CD14-positive monocyte (primary cell): ENCODE data around the gene CDCA7. TPM values are rescaled to one million over a fixed set of nuclear protein-coding genes. Genes with fewer than 3 reads are reported as not detected.

Experiments used
- DNase-seq, 3 donors: peaks; one replicate each; pipeline ENCODE4 v3.0.0-alpha.2; 2011 to 2022
- H2AFZ ChIP-seq: 2 replicates; pipeline ENCODE4 v1.6.0; 2012; ENCODE audit warnings: mild to moderate bottlenecking, low read depth, low read length, inconsistent platforms; ENCODE audit not compliant: insufficient read depth, poor library complexity, severe bottlenecking
- H3K27ac ChIP-seq, 2 donors: 1 replicate in 1 of 2; 2 replicates in 1 of 2; pipeline ENCODE4 v1.5.1; 2012 to 2013; ENCODE audit warnings: low read length in 2 of 2, control low read depth in 1 of 2, inconsistent platforms in 1 of 2, low read depth in 1 of 2, mild to moderate bottlenecking in 1 of 2
- H3K27me3 ChIP-seq, 2 donors: one replicate each; pipeline versions ENCODE4 v1.6.0 to v1.6.1; 2011 to 2013; ENCODE audit warnings: low read length in 2 of 2; ENCODE audit not compliant: control insufficient read depth in 2 of 2, insufficient read depth in 2 of 2
- H3K36me3 ChIP-seq, 2 donors: replicated peaks in 1 of 2; 1 replicate in 1 of 2; 2 replicates in 1 of 2; pipeline versions ENCODE4 v1.5.1 to v1.6.1; 2012 to 2013; ENCODE audit warnings: low read length in 2 of 2, control low read depth in 1 of 2, inconsistent platforms in 1 of 2, mild to moderate bottlenecking in 1 of 2; ENCODE audit not compliant: insufficient read depth in 2 of 2, control insufficient read depth in 1 of 2
- H3K4me1 ChIP-seq, 2 donors: 1 replicate in 1 of 2; 2 replicates in 1 of 2; pipeline versions ENCODE4 v1.5.1 to v1.6.1; 2012 to 2013; ENCODE audit warnings: low read length in 2 of 2, control low read depth in 1 of 2, inconsistent platforms in 1 of 2, mild to moderate bottlenecking in 1 of 2, moderate library complexity in 1 of 2; ENCODE audit not compliant: insufficient read depth in 2 of 2, control insufficient read depth in 1 of 2
- H3K4me2 ChIP-seq: replicated peaks from 2 replicates; pipeline ENCODE3; 2012; ENCODE audit warnings: low read length, moderate library complexity, mild to moderate bottlenecking; ENCODE audit not compliant: poor library complexity, severe bottlenecking; ENCODE audit errors: extremely low read depth
- H3K4me3 ChIP-seq, 3 experiments: fragments of 200-600 bp in 1 of 3; sonication (generic) in 1 of 3; replicated peaks in 1 of 3; 1 replicate in 2 of 3; 2 replicates in 1 of 3; pipeline ENCODE4 v1.5.1; 2011 to 2013; ENCODE audit warnings: low read length in 3 of 3, mild to moderate bottlenecking in 3 of 3, control low read depth in 2 of 3, low read depth in 2 of 3, inconsistent platforms in 1 of 3, moderate library complexity in 1 of 3
- H3K79me2 ChIP-seq: 2 replicates; pipeline ENCODE4 v1.6.0; 2012; ENCODE audit warnings: mild to moderate bottlenecking, control low read depth, inconsistent platforms, low read length, moderate library complexity; ENCODE audit not compliant: insufficient read depth
- H3K9ac ChIP-seq: 2 replicates; pipeline ENCODE4 v1.6.0; 2017; ENCODE audit warnings: low read length, mild to moderate bottlenecking; ENCODE audit not compliant: insufficient read depth, poor library complexity, severe bottlenecking
- H3K9me3 ChIP-seq, 2 donors: replicated peaks in 1 of 2; 1 replicate in 1 of 2; 2 replicates in 1 of 2; pipeline versions ENCODE4 v1.5.1 to v1.6.1; 2012 to 2013; ENCODE audit warnings: low read length in 2 of 2, control low read depth in 1 of 2; ENCODE audit not compliant: control insufficient read depth in 1 of 2, insufficient read depth in 1 of 2
- H4K20me1 ChIP-seq: 2 replicates; pipeline ENCODE4 v1.6.0; 2012; ENCODE audit warnings: mild to moderate bottlenecking, low read length, control low read depth, moderate library complexity; ENCODE audit not compliant: insufficient read depth
- H3K27ac Mint-ChIP-seq, 7 donors: one replicate each; pipeline ENCODE4 v1.8.0; 2020; ENCODE audit warnings: mild to moderate bottlenecking in 7 of 7, mixed read lengths in 7 of 7, moderate library complexity in 6 of 7, inconsistent platforms in 2 of 7
- H3K27me3 Mint-ChIP-seq, 3 donors: one replicate each; pipeline ENCODE4 v1.8.0; 2021 to 2022; ENCODE audit warnings: low read depth in 3 of 3, mild to moderate bottlenecking in 3 of 3, mixed read lengths in 3 of 3, moderate library complexity in 3 of 3, inconsistent platforms in 1 of 3
- H3K36me3 Mint-ChIP-seq, 2 donors: one replicate each; pipeline ENCODE4 v1.8.0; 2020; ENCODE audit warnings: mixed read lengths in 2 of 2, inconsistent platforms in 1 of 2, mild to moderate bottlenecking in 1 of 2
- H3K4me1 Mint-ChIP-seq: one replicate; pipeline ENCODE4 v1.8.0; 2020; ENCODE audit warnings: mild to moderate bottlenecking, mixed read lengths
- H3K4me3 Mint-ChIP-seq, 2 donors: one replicate each; pipeline ENCODE4 v1.8.0; 2020; ENCODE audit warnings: mild to moderate bottlenecking in 2 of 2, mixed read lengths in 2 of 2, moderate library complexity in 1 of 2
- H3K9me3 Mint-ChIP-seq, 7 donors: one replicate each; pipeline ENCODE4 v1.8.0; 2020 to 2022; ENCODE audit warnings: mixed read lengths in 7 of 7, mild to moderate bottlenecking in 6 of 7, moderate library complexity in 6 of 7, inconsistent platforms in 2 of 7
- WGBS: methylation state at CpG from one replicate; pipeline ENCODE4 v1.1.5; 2013; ENCODE audit warnings: missing lambda C conversion rate; ENCODE audit not compliant: insufficient coverage; 5-methylcytosine and 5-hydroxymethylcytosine counted together
- intact Hi-C, 2 donors: fragments of 100-400 bp; cut with micrococcal nuclease; formaldehyde crosslinking; loops; one replicate each; pipeline versions ENCODE4 v1.15.0 to v1.15.1; 2023
- polyA plus RNA-seq, 3 donors: library from polyadenylated mRNA; depleted of rRNA in 1 of 3; unstranded in 2 of 3; stranded (reverse) in 1 of 3; fragments of 300-500 nt in 2 of 3; fragments of >200 nt in 1 of 3; fragmentation: Illumina TruSeq in 2 of 3; gene quantifications; 1 replicate in 2 of 3; 2 replicates in 1 of 3; pipeline ENCODE4 v1.2.3, GENCODE V29; 2012 to 2021
- TF ChIP-seq, protein P1 (sequence below): fragments of 200-600 bp; IDR thresholded peaks from one replicate; pipeline ENCODE4 v1.8.0; 2022; ENCODE audit warnings: antibody characterized with exemption, mild to moderate bottlenecking

CDCA7 gene
- polyA plus RNA-seq, 3 donors, result 0.54 to 1.7 (median 0.66) TPM

DNA sequence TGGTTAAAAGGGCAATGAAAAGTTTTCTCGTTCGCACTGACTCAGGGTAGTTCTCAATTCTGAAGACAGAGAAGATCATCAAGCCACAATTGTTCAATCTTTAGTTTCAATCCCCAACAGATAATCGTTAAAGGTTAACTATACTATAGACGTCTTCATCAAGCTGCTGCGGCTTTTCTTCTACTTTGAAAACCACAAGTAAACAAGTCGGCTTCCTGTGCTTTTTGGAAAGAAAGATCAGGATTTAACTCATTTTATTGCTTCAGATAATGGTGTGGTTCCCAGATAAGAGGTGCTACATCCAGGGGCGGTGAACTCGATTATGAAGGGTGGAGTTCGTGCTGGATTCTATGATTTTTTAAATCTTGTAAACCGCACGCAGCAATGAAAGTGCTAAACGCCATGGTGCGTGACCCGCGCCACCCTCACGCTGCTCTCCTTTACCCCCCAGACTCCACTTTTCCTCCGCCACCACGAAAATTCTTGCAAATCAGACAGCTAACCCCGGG, 545 bp upstream of the CDCA7 start:
- peaks cover 0 to 2% of the 10 kb centered on the region in 2 donors for H3K36me3 Mint-ChIP-seq
- Histone ChIP-seq H3K4me3 (peak overlapping the region; percentile 46 to 93 (median 67)), H2AFZ (peak overlapping the region; percentile 93), H3K4me1 (peaks cover 24 to 36% of the 10 kb centered on the region in 2 donors), H3K27ac (peak overlapping the region in 1 of 2 donors; percentile 64), H3K27me3 (no peaks in the 10 kb centered on the region), H3K36me3 (no peaks in the 10 kb centered on the region), H4K20me1 (no peaks in the 10 kb centered on the region), H3K9me3 (no peaks in the 10 kb centered on the region), H3K4me2 (peak overlapping the region; percentile 100), H3K79me2 (peaks cover 45% of the 10 kb centered on the region), H3K9ac (peak overlapping the region; percentile 64)
- DNase-seq, result no peak
- peaks cover 32% of the 10 kb centered on the region for H3K4me1 Mint-ChIP-seq
- H3K27ac Mint-ChIP-seq, result peak overlapping the region in 5 of 7 donors; percentile 70 to 88 (median 79)
- peaks cover 0 to 5% (median 0%) of the 10 kb centered on the region in 7 donors for H3K9me3 Mint-ChIP-seq
- peaks cover 2 to 4% (median 4%) of the 10 kb centered on the region in 3 donors for H3K27me3 Mint-ChIP-seq
- TF ChIP-seq, protein P1, sequence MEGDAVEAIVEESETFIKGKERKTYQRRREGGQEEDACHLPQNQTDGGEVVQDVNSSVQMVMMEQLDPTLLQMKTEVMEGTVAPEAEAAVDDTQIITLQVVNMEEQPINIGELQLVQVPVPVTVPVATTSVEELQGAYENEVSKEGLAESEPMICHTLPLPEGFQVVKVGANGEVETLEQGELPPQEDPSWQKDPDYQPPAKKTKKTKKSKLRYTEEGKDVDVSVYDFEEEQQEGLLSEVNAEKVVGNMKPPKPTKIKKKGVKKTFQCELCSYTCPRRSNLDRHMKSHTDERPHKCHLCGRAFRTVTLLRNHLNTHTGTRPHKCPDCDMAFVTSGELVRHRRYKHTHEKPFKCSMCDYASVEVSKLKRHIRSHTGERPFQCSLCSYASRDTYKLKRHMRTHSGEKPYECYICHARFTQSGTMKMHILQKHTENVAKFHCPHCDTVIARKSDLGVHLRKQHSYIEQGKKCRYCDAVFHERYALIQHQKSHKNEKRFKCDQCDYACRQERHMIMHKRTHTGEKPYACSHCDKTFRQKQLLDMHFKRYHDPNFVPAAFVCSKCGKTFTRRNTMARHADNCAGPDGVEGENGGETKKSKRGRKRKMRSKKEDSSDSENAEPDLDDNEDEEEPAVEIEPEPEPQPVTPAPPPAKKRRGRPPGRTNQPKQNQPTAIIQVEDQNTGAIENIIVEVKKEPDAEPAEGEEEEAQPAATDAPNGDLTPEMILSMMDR, result no peak
- intact Hi-C loops, result no loop called here
- peak overlapping the region; percentile 92 to 94 for H3K4me3 Mint-ChIP-seq
- WGBS, result 0% methylated on average over 1 of the region's 19 CpGs

DNA sequence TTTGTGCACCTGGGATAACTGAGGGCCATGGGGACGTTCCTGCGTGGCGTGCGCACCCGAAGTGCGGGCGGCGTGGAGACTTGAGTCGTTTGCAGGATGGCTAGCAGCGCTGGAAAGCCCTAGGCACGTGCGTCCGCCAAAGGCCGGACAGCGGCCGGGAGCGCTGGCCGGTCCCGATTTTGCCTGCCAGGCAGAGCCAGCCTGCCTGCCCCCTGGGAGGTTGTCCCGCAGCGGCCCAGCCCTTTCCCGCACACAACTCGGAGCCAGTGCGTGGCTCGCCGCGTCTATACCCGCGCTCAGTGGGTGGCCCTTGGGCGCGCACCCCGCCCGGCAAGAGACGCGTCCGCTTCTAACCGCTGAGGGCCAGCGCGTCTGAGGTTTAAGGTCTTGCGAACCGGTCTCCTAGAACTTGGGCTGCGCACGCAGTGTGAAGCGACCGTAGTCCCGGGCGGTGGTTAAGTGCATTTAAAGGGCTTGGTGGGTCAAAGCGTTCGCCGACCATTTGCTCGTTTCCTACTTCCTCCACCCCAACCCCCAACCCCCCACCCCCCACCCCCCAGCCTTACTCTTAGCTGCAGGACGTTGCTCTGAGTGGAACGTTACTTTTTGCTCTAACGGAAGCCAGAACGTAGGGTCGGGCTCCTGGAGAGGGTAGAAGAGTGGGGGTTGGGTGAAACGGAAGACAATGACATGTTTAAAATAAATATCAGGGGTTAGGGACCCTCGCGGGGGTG, 627 bp downstream of the CDCA7 start:
- peak overlapping the region; percentile 65 to 93 (median 67) for H3K4me3 ChIP-seq
- peak overlapping the region in 1 of 2 donors; percentile 64 for H3K27ac ChIP-seq
- H3K79me2 ChIP-seq, result peaks cover 57% of the 10 kb centered on the region
- DNase-seq, result peak; percentile 27 to 41 (median 38)
- no peaks in the 10 kb centered on the region for H3K27me3 ChIP-seq
- TF ChIP-seq, protein P1, result no peak
- WGBS, result under 1% methylated on average over 46 of the region's 59 CpGs
- H3K27me3 Mint-ChIP-seq, result peaks cover 2 to 4% (median 4%) of the 10 kb centered on the region in 3 donors
- H4K20me1 ChIP-seq, result no peaks in the 10 kb centered on the region
- peaks cover 0 to 4% (median 0%) of the 10 kb centered on the region in 7 donors for H3K9me3 Mint-ChIP-seq
- no peaks in the 10 kb centered on the region for H3K9me3 ChIP-seq
- peak overlapping the region; percentile 64 for H3K9ac ChIP-seq
- intact Hi-C loops, result no loop called here
- peaks cover 24 to 36% of the 10 kb centered on the region in 2 donors for H3K4me1 ChIP-seq
- H3K36me3 ChIP-seq, result no peaks in the 10 kb centered on the region
- H3K4me1 Mint-ChIP-seq, result peaks cover 35% of the 10 kb centered on the region
- peak overlapping the region; percentile 92 to 94 for H3K4me3 Mint-ChIP-seq
- H2AFZ ChIP-seq, result peak overlapping the region; percentile 93
- peaks cover 0 to 3% of the 10 kb centered on the region in 2 donors for H3K36me3 Mint-ChIP-seq
- peak overlapping the region; percentile 100 for H3K4me2 ChIP-seq
- H3K27ac Mint-ChIP-seq, result peak overlapping the region in 6 of 7 donors; percentile 48 to 86 (median 58)
